Measurements from ENCODE around the gene IGF2BP2.

IGF2BP2 gene

GRCh38 chr3:185680231-185680630 lies 144.6 kb downstream of the IGF2BP2 start:
- no peak for DNase-seq (ENCODE audit: low read depth in 1 of 2, low spot score in 1 of 2)
- TF ChIP-seq REST (IDR thresholded peaks at IDR 0.05; ENCODE audit: insufficient replicate concordance, low read depth) (no peak), CTCF (IDR thresholded peaks at IDR 0.05; ENCODE audit: insufficient read depth, low read length) (no peak)

GRCh38 chr3:185678027-185678426 lies 146.8 kb downstream of the IGF2BP2 start:
- Histone ChIP-seq H3K27me3 (ENCODE audit: insufficient read depth, poor library complexity, severe bottlenecking) (peaks cover 3% of the 10 kb centered on the region), H3K4me3 (replicated peaks; ENCODE audit: insufficient read depth, low read length) (no peak overlapping the region), H3K27ac (replicated peaks) (no peak overlapping the region)
- TF ChIP-seq REST (IDR thresholded peaks at IDR 0.05; ENCODE audit: insufficient replicate concordance, low read depth) (no peak), GABPA (IDR thresholded peaks at IDR 0.05; ENCODE audit: low read depth) (no peak)
- DNase-seq (ENCODE audit: low read depth in 1 of 2, low spot score in 1 of 2), result no peak

More at GRCh38 chr3:185680231-185680630, 144.6 kb downstream of the IGF2BP2 start:
- Histone ChIP-seq H3K27me3 (ENCODE audit: insufficient read depth, poor library complexity, severe bottlenecking) (no peaks in the 10 kb centered on the region), H3K4me3 (replicated peaks; ENCODE audit: insufficient read depth, low read length) (no peak overlapping the region), H3K27ac (replicated peaks) (no peak overlapping the region)

GRCh38 chr3:185677146-185677829 lies 147.6 kb downstream of the IGF2BP2 start:
- TF ChIP-seq CTCF (IDR thresholded peaks at IDR 0.05; ENCODE audit: insufficient read depth, low read length), result peak; percentile 46
- TF ChIP-seq REST (IDR thresholded peaks at IDR 0.05; ENCODE audit: insufficient replicate concordance, low read depth), result no peak
- Histone ChIP-seq H3K27me3 (ENCODE audit: insufficient read depth, poor library complexity, severe bottlenecking) (peaks cover 8% of the 10 kb centered on the region), H3K27ac (replicated peaks) (no peak overlapping the region), H3K4me3 (replicated peaks; ENCODE audit: insufficient read depth, low read length) (no peak overlapping the region)
- DNase-seq (ENCODE audit: low read depth in 1 of 2, low spot score in 1 of 2), result peak in 1 of 2 experiments; percentile 25

GRCh38 chr3:185667574-185667973 lies 157.3 kb downstream of the IGF2BP2 start:
- no peak overlapping the region for H3K27ac ChIP-seq (replicated peaks)

More at GRCh38 chr3:185667574-185667973, 157.3 kb downstream of the IGF2BP2 start:
- H3K4me3 ChIP-seq (replicated peaks; ENCODE audit: insufficient read depth, low read length), result no peak overlapping the region
- no peak for TF ChIP-seq SPI1 (IDR thresholded peaks at IDR 0.05; ENCODE audit: borderline replicate concordance, low read depth)
- TF ChIP-seq GABPA (IDR thresholded peaks at IDR 0.05; ENCODE audit: low read depth), result no peak
- TF ChIP-seq CTCF (IDR thresholded peaks at IDR 0.05; ENCODE audit: insufficient read depth, low read length), result no peak
- no peak for TF ChIP-seq REST (IDR thresholded peaks at IDR 0.05; ENCODE audit: insufficient replicate concordance, low read depth)
- TF ChIP-seq POLR2AphosphoS5 (IDR thresholded peaks at IDR 0.05; ENCODE audit: low read depth), result no peak
- peaks cover 6% of the 10 kb centered on the region for H3K27me3 ChIP-seq (ENCODE audit: insufficient read depth, poor library complexity, severe bottlenecking)
- DNase-seq (ENCODE audit: low read depth in 1 of 2, low spot score in 1 of 2), result no peak

Data from HL-60 (cell line).